Ascending aorta (tissue), 2 donors: ENCODE measurements around the gene SZT2. TPM values are rescaled to one million over a fixed set of nuclear protein-coding genes. Genes with fewer than 3 reads are reported as not detected.

ENCODE experiments used
- DNase-seq, 2 donors: peaks; one replicate each; pipeline ENCODE4 v3.0.0-alpha.2; 2019; ENCODE audit warnings: low spot score in 2 of 2
- H3K27ac ChIP-seq, 2 donors: fragments of 200-600 bp; sonication (generic); one replicate each; pipeline ENCODE4 v1.5.1; 2016 to 2017; ENCODE audit warnings: mild to moderate bottlenecking in 1 of 2
- H3K27me3 ChIP-seq: fragments of 200-600 bp; sonication (generic); one replicate; pipeline ENCODE4 v1.5.1; 2017
- H3K36me3 ChIP-seq, 2 donors: fragments of 200-600 bp; sonication (generic); one replicate each; pipeline ENCODE4 v1.5.1; 2016
- H3K4me1 ChIP-seq, 2 donors: fragments of 200-600 bp; sonication (generic); one replicate each; pipeline ENCODE4 v1.5.1; 2016 to 2017; ENCODE audit warnings: mild to moderate bottlenecking in 1 of 2
- H3K4me3 ChIP-seq, 2 donors: fragments of 200-600 bp; sonication (generic); one replicate each; pipeline ENCODE4 v1.5.1; 2016 to 2017; ENCODE audit warnings: mild to moderate bottlenecking in 1 of 2
- H3K9me3 ChIP-seq, 2 donors: fragments of 200-600 bp; sonication (generic); one replicate each; pipeline ENCODE4 v1.5.1; 2016
- CTCF ChIP-seq, 3 experiments: fragments of 200-600 bp in 2 of 3; fragments of 450-650 bp in 1 of 3; sonication (generic) in 2 of 3; IDR thresholded peaks; one replicate each; pipeline ENCODE4 v1.5.1; 2016 to 2019; ENCODE audit warnings: antibody characterized with exemption in 3 of 3, mild to moderate bottlenecking in 1 of 3, moderate library complexity in 1 of 3
- intact Hi-C: fragments of 100-400 bp; cut with DNase I; formaldehyde crosslinking; loops from one replicate; pipeline ENCODE4 v1.15.1; 2023
- total RNA-seq: library from RNA; depleted of rRNA; stranded (reverse); fragments of >200 nt; gene quantifications from one replicate; pipeline ENCODE4 v1.1.0, GENCODE V29; 2016

Gene SZT2
- total RNA-seq, 1 donor from 2014 or later, result 35.9 TPM

DNA sequence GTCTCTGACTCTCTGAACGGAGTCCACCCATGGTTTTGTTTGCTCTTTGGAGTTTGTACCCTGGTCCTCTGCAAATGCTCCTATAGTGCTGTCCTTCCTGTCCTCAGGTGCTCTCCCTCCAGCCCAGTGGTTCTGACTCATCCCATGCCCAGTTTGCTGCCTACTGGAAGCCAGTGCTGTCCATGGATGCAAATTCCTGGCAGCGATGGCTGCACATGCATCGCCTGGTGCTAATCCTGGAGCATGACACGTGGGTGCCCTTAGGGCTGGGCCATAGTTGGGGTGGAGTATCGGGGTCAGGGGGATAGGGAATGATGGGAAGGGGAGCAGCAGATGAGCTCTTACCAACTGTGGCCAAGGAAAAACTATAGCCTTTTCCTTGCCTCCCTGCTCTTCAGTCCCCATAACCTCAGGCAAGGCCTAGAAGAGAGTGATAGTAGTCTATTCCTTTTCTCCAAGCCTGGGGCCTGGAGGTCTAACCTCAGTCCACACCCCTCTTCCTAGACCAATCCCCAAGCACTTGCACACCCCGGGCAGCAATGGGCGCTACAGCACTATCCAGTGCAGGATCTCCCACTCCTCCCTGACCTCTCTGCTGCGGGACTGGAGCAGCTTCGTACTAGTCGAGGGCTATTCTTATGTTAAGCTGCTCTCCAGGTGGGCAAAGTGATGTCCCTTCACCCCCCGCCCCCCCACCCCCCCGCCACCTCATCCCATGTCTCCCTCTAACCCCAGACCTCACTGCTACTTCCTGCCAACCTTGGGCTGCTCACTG, 32.5 kb downstream of the SZT2 start:
- Histone ChIP-seq H3K36me3 (peaks cover 96 to 99% of the 10 kb centered on the region in 2 donors), H3K27me3 (no peaks in the 10 kb centered on the region), H3K4me3 (no peak overlapping the region), H3K9me3 (no peaks in the 10 kb centered on the region), H3K4me1 (no peaks in the 10 kb centered on the region), H3K27ac (no peak overlapping the region)
- intact Hi-C loops, result no loop called here
- DNase-seq, result no peak
- no peak for TF ChIP-seq CTCF (IDR thresholded peaks at IDR 0.05)

GRCh38 chr1:43422995-43423671, 33.4 kb downstream of the SZT2 start:
- Histone ChIP-seq H3K27me3 (no peaks in the 10 kb centered on the region), H3K27ac (no peak overlapping the region), H3K4me3 (no peak overlapping the region), H3K36me3 (peaks cover 97 to 99% of the 10 kb centered on the region in 2 donors), H3K9me3 (no peaks in the 10 kb centered on the region), H3K4me1 (no peaks in the 10 kb centered on the region)
- DNase-seq, result no peak
- TF ChIP-seq CTCF (IDR thresholded peaks at IDR 0.05), result no peak
- intact Hi-C loops, result no loop called here

GRCh38 chr1:43423672-43424550, 34.2 kb downstream of the SZT2 start:
- Histone ChIP-seq H3K4me3 (no peak overlapping the region), H3K4me1 (no peaks in the 10 kb centered on the region), H3K36me3 (peaks cover 97 to 99% of the 10 kb centered on the region in 2 donors), H3K27ac (no peak overlapping the region), H3K27me3 (no peaks in the 10 kb centered on the region), H3K9me3 (no peaks in the 10 kb centered on the region)
- intact Hi-C loops, result no loop called here
- DNase-seq, result no peak
- TF ChIP-seq CTCF (IDR thresholded peaks at IDR 0.05), result no peak

GRCh38 chr1:43425045-43425444, 35.3 kb downstream of the SZT2 start:
- intact Hi-C loops, result no loop called here
- no peak overlapping the region for H3K4me3 ChIP-seq
- no peaks in the 10 kb centered on the region for H3K9me3 ChIP-seq
- no peak for DNase-seq
- H3K36me3 ChIP-seq, result peaks cover 96 to 99% of the 10 kb centered on the region in 2 donors
- no peaks in the 10 kb centered on the region for H3K27me3 ChIP-seq
- TF ChIP-seq CTCF (IDR thresholded peaks at IDR 0.05), result no peak
- H3K4me1 ChIP-seq, result no peaks in the 10 kb centered on the region
- no peak overlapping the region for H3K27ac ChIP-seq

- Histone ChIP-seq H3K36me3 (peaks cover 95 to 99% of the 10 kb centered on the region in 2 donors), H3K27me3 (no peaks in the 10 kb centered on the region), H3K27ac (no peak overlapping the region), H3K4me1 (no peaks in the 10 kb centered on the region), H3K4me3 (no peak overlapping the region), H3K9me3 (no peaks in the 10 kb centered on the region)
- no peak for DNase-seq
- intact Hi-C loops, result no loop called here
- no peak for TF ChIP-seq CTCF (IDR thresholded peaks at IDR 0.05)
Measured at GRCh38 chr1:43426221-43426620, 36.5 kb downstream of the SZT2 start.
